Endothelial cell of umbilical vein (primary cell): ENCODE results near the gene SRPK2. TPM values are rescaled to one million over a fixed set of nuclear protein-coding genes. Genes with fewer than 3 reads are reported as not detected.
A peak's percentile ranks its signal among the peaks of the same experiment; 100 is the strongest.

ENCODE experiments used
- BruUV-seq: library from RNA; stranded (reverse); fragments of 400-500 nt; replicated peaks from 2 replicates; lab custom pipeline; 2021; lab: Mats Ljungman, UMichigan
- CTCF ChIA-PET: fragments of 300-600, 350-600 bp; sonication (Branson Sonifier 250); formaldehyde crosslinking; loops from one replicate; lab custom pipeline; 2021; ENCODE audit warnings: antibody characterized with exemption, inconsistent platforms; lab: Charles Lee
- POLR2A ChIA-PET: fragments of 300-600, 350-600 bp; sonication (Branson Sonifier 250); formaldehyde crosslinking; loops from one replicate; lab custom pipeline; 2021; ENCODE audit warnings: antibody characterized with exemption, inconsistent platforms; lab: Charles Lee
- DNase-seq: peaks from one replicate; pipeline ENCODE4 v3.0.0-alpha.2; 2011; ENCODE audit warnings: low read depth, low spot score
- FAIRE-seq: peaks from 2 replicates; lab custom pipeline; 2011; peaks lifted over from hg19 to GRCh38; lab: Jason Lieb, UNC
- H2AFZ ChIP-seq: 2 replicates; pipeline ENCODE4 v1.6.0; 2012; ENCODE audit warnings: low read depth, low read length, control low read depth, inconsistent platforms
- H3K27ac ChIP-seq: 2 replicates; pipeline ENCODE4 v1.5.1; 2011; ENCODE audit warnings: low read depth, mild to moderate bottlenecking, control low read depth, low read length, moderate library complexity; ENCODE audit not compliant: insufficient read depth
- H3K27me3 ChIP-seq, 2 experiments: 2 replicates each; pipeline versions ENCODE4 v1.6.0 to v1.6.1; 2011; ENCODE audit warnings: low read length in 2 of 2, mixed read lengths in 1 of 2; ENCODE audit not compliant: control insufficient read depth in 2 of 2, insufficient read depth in 2 of 2
- H3K36me3 ChIP-seq, 2 experiments: 2 replicates in 1 of 2; 3 replicates in 1 of 2; pipeline ENCODE4 v1.5.1; 2011; ENCODE audit warnings: low read length in 2 of 2, mild to moderate bottlenecking in 1 of 2, moderate library complexity in 1 of 2; ENCODE audit not compliant: control insufficient read depth in 2 of 2, insufficient read depth in 2 of 2; ENCODE audit errors: extremely low read depth in 1 of 2
- H3K4me1 ChIP-seq: 3 replicates; pipeline ENCODE4 v1.5.1; 2011; ENCODE audit warnings: mild to moderate bottlenecking, low read length; ENCODE audit not compliant: control insufficient read depth, insufficient read depth; ENCODE audit errors: extremely low read depth
- H3K4me2 ChIP-seq: 2 replicates; pipeline ENCODE4 v1.6.1; 2011; ENCODE audit warnings: low read length, control low read depth, mixed read lengths; ENCODE audit not compliant: insufficient read depth
- H3K4me3 ChIP-seq, 3 experiments: fragments of 200-600 bp in 1 of 3; sonication (generic), shearing (Covaris generic) in 1 of 3; replicated peaks in 1 of 3; 2 replicates each; pipeline ENCODE4 v1.5.1; 2011 to 2016; ENCODE audit warnings: control low read depth in 3 of 3, low read length in 3 of 3, mild to moderate bottlenecking in 2 of 3, inconsistent platforms in 1 of 3, low read depth in 1 of 3, moderate library complexity in 1 of 3; ENCODE audit not compliant: insufficient read depth in 1 of 3
- H3K79me2 ChIP-seq: 2 replicates; pipeline ENCODE4 v1.6.0; 2012; ENCODE audit warnings: low read length, inconsistent platforms; ENCODE audit not compliant: control insufficient read depth, insufficient read depth
- H3K9ac ChIP-seq: replicated peaks from 2 replicates; pipeline ENCODE3; 2011; ENCODE audit warnings: low read length, control low read depth; ENCODE audit not compliant: insufficient read depth; ENCODE audit errors: extremely low read depth
- H3K9me1 ChIP-seq: replicated peaks from 3 replicates; pipeline ENCODE4 v1.6.0; 2011; ENCODE audit warnings: mild to moderate bottlenecking, low read length; ENCODE audit not compliant: control insufficient read depth, insufficient read depth; ENCODE audit errors: extremely low read depth
- H3K9me3 ChIP-seq: replicated peaks from 2 replicates; pipeline ENCODE4 v1.5.1; 2012; ENCODE audit warnings: low read length, inconsistent platforms; ENCODE audit not compliant: control insufficient read depth, insufficient read depth
- H4K20me1 ChIP-seq: replicated peaks from 2 replicates; pipeline ENCODE3; 2011; ENCODE audit warnings: mild to moderate bottlenecking, low read length; ENCODE audit not compliant: control insufficient read depth, insufficient read depth; ENCODE audit errors: extremely low read depth
- CTCF ChIP-seq, 2 donors: IDR thresholded peaks; 1 replicate in 1 of 2; 2 replicates in 1 of 2; pipeline ENCODE4 v1.5.1; 2011; ENCODE audit warnings: low read length in 2 of 2, mild to moderate bottlenecking in 2 of 2, moderate library complexity in 2 of 2, control low read depth in 1 of 2, inconsistent platforms in 1 of 2, low read depth in 1 of 2; ENCODE audit not compliant: insufficient read depth in 1 of 2; ENCODE audit errors: extremely low read depth in 1 of 2
- GATA2 ChIP-seq: IDR thresholded peaks from 2 replicates; pipeline ENCODE4 v1.7.0; 2011; ENCODE audit warnings: low read depth, mild to moderate bottlenecking, moderate library complexity, mixed read lengths, low read length; ENCODE audit not compliant: insufficient read length, insufficient read depth
- JUN ChIP-seq: IDR thresholded peaks from 2 replicates; pipeline ENCODE4 v1.6.1; 2011; ENCODE audit warnings: borderline replicate concordance, low read depth; ENCODE audit not compliant: insufficient read length, insufficient read depth
- POLR2A ChIP-seq: IDR thresholded peaks from 2 replicates; pipeline ENCODE4 v1.6.1; 2012; ENCODE audit warnings: low read depth, mild to moderate bottlenecking, control low read depth, low read length
- POLR2AphosphoS5 ChIP-seq: IDR thresholded peaks from 2 replicates; pipeline ENCODE4 v1.6.1; 2012; ENCODE audit warnings: low read depth, mild to moderate bottlenecking, control low read depth, low read length, moderate library complexity; ENCODE audit not compliant: insufficient read depth
- dilution Hi-C: fragments of 300-500 bp; cut with MboI; formaldehyde crosslinking; loops from one replicate; pipeline ENCODE4 v1.15.0; 2019; ENCODE audit warnings: low sequenced_read_pairs; ENCODE audit not compliant: extremely low pct_ligation_motif_present
- intact Hi-C: fragments of 100-400 bp; cut with micrococcal nuclease; formaldehyde crosslinking; loops from one replicate; pipeline ENCODE4 v1.10.0; 2022
- polyA plus RNA-seq, 4 experiments: library from polyadenylated mRNA; depleted of rRNA in 3 of 4; stranded (reverse) in 3 of 4; unstranded in 1 of 4; fragments of >200 nt; gene quantifications; 2 replicates each; pipeline versions ENCODE4 v1.2.1 to v1.2.3, GENCODE V29; 2011 to 2012; ENCODE audit warnings: missing spikeins in 1 of 4
- total RNA-seq: library from RNA; stranded (reverse); gene quantifications from 2 replicates; pipeline ENCODE4 v1.2.3, GENCODE V29; 2021

Gene SRPK2
- total and polyA plus RNA-seq, 2 donors (not counting 3 experiments of a cell fraction or from before 2014, with no cell fraction given): 13.4 to 55.2 TPM

DNA sequence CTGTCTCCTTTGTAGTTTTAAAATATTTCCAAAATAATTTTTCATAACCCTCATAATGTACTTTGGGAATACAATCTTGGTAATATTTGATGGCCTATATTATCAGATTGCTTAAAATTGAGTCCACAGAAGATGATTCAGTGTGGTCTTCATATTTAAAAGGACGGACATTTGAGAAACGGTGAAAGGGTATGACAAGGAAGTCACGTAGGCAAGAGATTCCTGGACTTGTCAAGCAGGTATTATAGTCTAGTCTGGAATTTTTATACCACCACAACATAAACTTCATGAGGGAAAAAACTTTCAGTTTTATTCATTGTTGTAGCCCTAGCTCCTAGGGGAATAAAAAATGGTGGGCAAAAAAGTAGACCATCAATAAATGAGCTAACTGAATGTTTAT is 292.4 kb downstream of the SRPK2 start:
- Histone ChIP-seq H3K9me1 (no peaks in the 10 kb centered on the region), H3K27ac (peak overlapping the region; percentile 5), H3K9me3 (no peaks in the 10 kb centered on the region), H3K9ac (no peak overlapping the region), H3K27me3 (no peaks in the 10 kb centered on the region), H3K36me3 (peaks cover 6 to 9% of the 10 kb centered on the region in 2 experiments), H4K20me1 (no peaks in the 10 kb centered on the region), H3K4me1 (peaks cover 24% of the 10 kb centered on the region), H2AFZ (no peak overlapping the region), H3K4me3 (no peak overlapping the region), H3K79me2 (peaks cover 12% of the 10 kb centered on the region), H3K4me2 (no peak overlapping the region)
- FAIRE-seq (no peak), DNase-seq (no peak)
- no peak for TF ChIP-seq POLR2A
- ChIA-PET POLR2A (no interaction called here), CTCF (no interaction called here)
- no TSS peak for BruUV-seq
- dilution Hi-C loops: no loop called here
- intact Hi-C loops: loop anchor here (5.0 kb wide), 2 partner anchors 79 to 149 kb away; no protein-coding TSS in a partner anchor

DNA sequence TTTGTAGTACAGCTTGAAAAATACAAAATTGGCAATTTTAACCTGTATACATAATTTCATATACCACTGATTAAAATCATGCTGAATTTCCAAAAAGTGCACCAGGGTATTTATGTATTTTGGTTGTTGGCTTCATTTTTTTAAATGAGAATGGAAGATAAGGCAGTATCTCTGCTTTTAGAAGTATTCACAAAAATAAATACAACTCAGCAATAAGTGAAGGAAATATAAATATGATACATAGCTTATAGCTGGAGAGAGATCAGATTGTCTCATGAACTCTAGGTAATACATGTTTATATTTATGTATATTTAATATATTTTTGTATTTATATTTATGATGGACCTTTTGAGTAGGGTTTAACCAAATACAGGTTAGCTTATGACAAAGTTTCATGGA is 293.8 kb downstream of the SRPK2 start:
- Histone ChIP-seq H3K9me3 (no peaks in the 10 kb centered on the region), H2AFZ (no peak overlapping the region), H3K27ac (no peak overlapping the region), H3K36me3 (peaks cover 8 to 9% of the 10 kb centered on the region in 2 experiments), H3K9me1 (no peaks in the 10 kb centered on the region), H4K20me1 (no peaks in the 10 kb centered on the region), H3K27me3 (no peaks in the 10 kb centered on the region), H3K4me3 (no peak overlapping the region), H3K4me1 (peaks cover 24% of the 10 kb centered on the region), H3K4me2 (no peak overlapping the region), H3K9ac (no peak overlapping the region), H3K79me2 (peaks cover 9% of the 10 kb centered on the region)
- ChIA-PET CTCF (no interaction called here), POLR2A (no interaction called here)
- dilution Hi-C loops (no loop called here), intact Hi-C loops (loop anchor here (5.0 kb wide), 2 partner anchors 78 to 148 kb away; no protein-coding TSS in a partner anchor)
- DNase-seq: no peak
- FAIRE-seq: no peak
- TF ChIP-seq CTCF (IDR thresholded peaks at IDR 0.05; ENCODE audit: extremely low read depth in 1 of 2, insufficient read depth in 1 of 2, low read depth in 1 of 2, low read length in 2 of 2): no peak
- no peak for TF ChIP-seq GATA2
- TF ChIP-seq JUN: no peak
- TF ChIP-seq POLR2A: no peak
- TF ChIP-seq POLR2AphosphoS5: no peak
- no TSS peak for BruUV-seq
